Colonic mucosa (tissue), 4 donors: ENCODE measurements around the gene TDRD12. TPM values are rescaled to one million over a fixed set of nuclear protein-coding genes. Genes with fewer than 3 reads are reported as not detected.
"Not testable (repeated sequence)": the region's sequence is repeated elsewhere in the genome, so short reads cannot be mapped to it uniquely, and the experiment has no call there.

ENCODE experiments used
- DNase-seq: peaks from one replicate; pipeline ENCODE4 v3.0.0-alpha.2; 2020
- H3K27ac ChIP-seq: fragments of 200-600 bp; one replicate; pipeline ENCODE4 v1.8.0; 2021
- H3K27me3 ChIP-seq: fragments of 200-600 bp; one replicate; pipeline ENCODE4 v1.8.0; 2021
- H3K36me3 ChIP-seq: fragments of 200-600 bp; one replicate; pipeline ENCODE4 v1.8.0; 2021
- H3K4me1 ChIP-seq: fragments of 200-600 bp; one replicate; pipeline ENCODE4 v1.8.0; 2021; ENCODE audit warnings: mild to moderate bottlenecking
- H3K4me3 ChIP-seq: fragments of 200-600 bp; one replicate; pipeline ENCODE4 v1.8.0; 2021
- H3K9ac ChIP-seq, 2 donors: one replicate each; pipeline ENCODE4 v1.7.0; 2013; ENCODE audit warnings: control low read depth in 2 of 2, low read depth in 2 of 2, low read length in 2 of 2
- H3K9me3 ChIP-seq: fragments of 200-600 bp; one replicate; pipeline ENCODE4 v1.8.0; 2021
- CTCF ChIP-seq: fragments of 200-600 bp; IDR thresholded peaks from one replicate; pipeline ENCODE4 v1.8.0; 2022; ENCODE audit warnings: antibody characterized with exemption, mild to moderate bottlenecking
- intact Hi-C: fragments of 100-400 bp; cut with DNase I; formaldehyde crosslinking; loops from one replicate; pipeline ENCODE4 v1.14.1; 2022
- total RNA-seq, 2 donors: library from RNA; stranded (reverse); fragmentation: NEBNext Ultra II Directional in 1 of 2; extraction: Animal tissue kit (Norgen Biotek cat#: 25700) in 1 of 2; gene quantifications; one replicate each; pipeline ENCODE4 v1.2.1, GENCODE V29; 2021
- donor health status: healthy.
- donor health status: DM: no; HTN: no; CAD: no.
- donor health status: DM: no; HTN: no; CAD: no.

The TDRD12 gene
- total RNA-seq, 2 donors from 2014 or later: 0.37 TPM; not detected in 1

GRCh38 chr19:32771596-32771995, 52.0 kb downstream of the TDRD12 start:
- no peak overlapping the region for H3K4me3 ChIP-seq
- H3K9me3 ChIP-seq: no peaks in the 10 kb centered on the region
- H3K4me1 ChIP-seq: no peaks in the 10 kb centered on the region
- no peak overlapping the region for H3K9ac ChIP-seq
- no peaks in the 10 kb centered on the region for H3K36me3 ChIP-seq
- no peak overlapping the region for H3K27ac ChIP-seq
- TF ChIP-seq CTCF: no peak
- H3K27me3 ChIP-seq: no peaks in the 10 kb centered on the region
- no peak for DNase-seq
- intact Hi-C loops: no loop called here

GRCh38 chr19:32773126-32773525, 53.6 kb downstream of the TDRD12 start:
- no peak for TF ChIP-seq CTCF
- intact Hi-C loops: no loop called here
- Histone ChIP-seq H3K9ac (no peak overlapping the region), H3K9me3 (no peaks in the 10 kb centered on the region), H3K36me3 (no peaks in the 10 kb centered on the region), H3K4me1 (no peaks in the 10 kb centered on the region), H3K27me3 (no peaks in the 10 kb centered on the region), H3K27ac (no peak overlapping the region), H3K4me3 (no peak overlapping the region)
- DNase-seq: no peak

GRCh38 chr19:32779082-32779481, 59.5 kb downstream of the TDRD12 start:
- TF ChIP-seq CTCF: no peak
- no peak for DNase-seq
- no peaks in the 10 kb centered on the region for H3K4me1 ChIP-seq
- H3K9me3 ChIP-seq: no peaks in the 10 kb centered on the region
- H3K4me3 ChIP-seq: no peak overlapping the region
- H3K9ac ChIP-seq: no peak overlapping the region
- no peaks in the 10 kb centered on the region for H3K27me3 ChIP-seq
- no peak overlapping the region for H3K27ac ChIP-seq
- intact Hi-C loops: no loop called here
- no peaks in the 10 kb centered on the region for H3K36me3 ChIP-seq

DNA sequence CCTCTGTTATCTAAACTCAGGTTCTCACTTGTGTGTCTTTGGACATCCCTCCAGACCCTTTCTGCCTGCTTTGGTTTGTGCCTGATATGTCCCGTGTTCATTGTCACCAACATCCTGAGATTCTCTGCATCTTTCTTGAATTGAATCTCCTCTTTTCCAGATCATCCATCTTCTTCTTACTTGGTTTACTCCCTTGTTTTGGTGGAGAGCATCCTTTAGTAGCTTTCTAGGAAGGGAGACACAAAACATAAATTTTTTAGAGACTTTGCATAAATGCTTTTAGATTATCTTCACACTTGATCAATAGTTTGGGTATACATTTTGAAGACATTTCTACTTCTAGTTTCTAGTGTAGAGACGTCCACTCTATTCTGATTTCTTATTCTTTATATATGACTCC, 61.7 kb downstream of the TDRD12 start:
- no peak overlapping the region for H3K4me3 ChIP-seq
- no peaks in the 10 kb centered on the region for H3K9me3 ChIP-seq
- no peaks in the 10 kb centered on the region for H3K36me3 ChIP-seq
- no peak for TF ChIP-seq CTCF
- no peak overlapping the region for H3K9ac ChIP-seq
- H3K27me3 ChIP-seq: no peaks in the 10 kb centered on the region
- no peak overlapping the region for H3K27ac ChIP-seq
- no peak for DNase-seq
- intact Hi-C loops: no loop called here
- H3K4me1 ChIP-seq: no peaks in the 10 kb centered on the region

DNA sequence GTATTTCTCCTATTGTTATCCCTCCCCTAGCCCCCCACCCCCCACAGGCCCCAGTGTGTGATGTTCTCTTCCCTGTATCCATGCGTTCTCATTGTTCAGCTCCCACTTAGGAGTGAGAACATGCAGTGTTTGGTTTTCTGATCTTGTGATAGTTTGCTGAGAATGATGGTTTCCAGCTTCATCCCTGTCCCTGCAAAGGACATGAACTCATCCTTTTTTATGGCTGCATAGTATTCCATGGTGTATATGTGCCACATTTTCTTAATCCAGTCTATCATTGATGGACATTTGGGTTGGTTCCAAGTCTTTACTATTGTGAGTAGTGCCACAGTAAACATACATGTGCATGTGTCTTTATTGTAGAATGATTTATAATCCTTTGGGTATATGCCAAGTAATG, 62.5 kb downstream of the TDRD12 start:
- H3K4me3 ChIP-seq, intact Hi-C loops, H3K36me3 ChIP-seq, H3K27me3 ChIP-seq, H3K4me1 ChIP-seq, DNase-seq, H3K9ac ChIP-seq, H3K9me3 ChIP-seq, H3K27ac ChIP-seq: not testable (repeated sequence)

DNA sequence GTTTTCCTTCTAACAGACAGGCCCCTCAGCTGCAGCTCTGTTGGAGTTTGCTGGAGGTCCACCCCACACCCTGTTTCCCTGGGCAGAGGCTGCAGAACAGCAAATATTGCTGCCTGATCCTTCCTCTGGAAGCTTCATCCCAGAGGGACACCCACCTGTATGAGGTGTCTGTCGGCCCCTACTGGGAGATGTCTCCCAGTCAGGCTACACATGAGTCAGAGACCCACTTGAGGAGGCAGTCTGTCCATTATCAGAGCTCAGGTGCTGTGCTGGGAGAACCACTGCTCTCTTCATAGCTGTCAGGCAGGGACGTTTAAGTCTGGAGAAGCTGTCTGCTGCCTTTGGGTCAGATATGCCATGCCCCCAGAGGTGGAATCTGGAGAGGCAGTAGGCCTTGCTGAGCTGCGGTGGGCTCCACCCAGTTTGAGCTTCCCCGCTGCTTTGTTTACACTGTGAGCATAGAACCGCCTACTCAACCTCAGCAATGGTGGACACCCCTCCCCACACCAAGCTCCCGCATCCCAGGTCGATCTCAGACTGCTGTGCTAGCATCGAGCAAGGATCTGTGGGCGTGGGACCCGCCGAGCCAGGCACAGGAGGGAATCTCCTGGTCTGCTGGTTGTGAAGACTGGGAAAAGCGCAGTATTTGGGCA, 67.7 kb downstream of the TDRD12 start:
- H3K36me3 ChIP-seq, H3K9me3 ChIP-seq, intact Hi-C loops, H3K27ac ChIP-seq, DNase-seq, H3K4me1 ChIP-seq, H3K4me3 ChIP-seq, H3K27me3 ChIP-seq, H3K9ac ChIP-seq: not testable (repeated sequence)

GRCh38 chr19:32787895-32788294, 68.3 kb downstream of the TDRD12 start:
- intact Hi-C loops, H3K4me1 ChIP-seq, DNase-seq, H3K27ac ChIP-seq, H3K27me3 ChIP-seq, H3K36me3 ChIP-seq, H3K9ac ChIP-seq, H3K4me3 ChIP-seq, H3K9me3 ChIP-seq: not testable (repeated sequence)
